Middle frontal gyrus (tissue), 1 donor: ENCODE data around the gene FAM234B.

Experiments
- DNase-seq: peaks from one replicate; pipeline ENCODE4 v3.0.0-alpha.2; 2015; ENCODE audit warnings: low spot score; ENCODE audit errors: extremely low spot score

FAM234B gene, protein sequence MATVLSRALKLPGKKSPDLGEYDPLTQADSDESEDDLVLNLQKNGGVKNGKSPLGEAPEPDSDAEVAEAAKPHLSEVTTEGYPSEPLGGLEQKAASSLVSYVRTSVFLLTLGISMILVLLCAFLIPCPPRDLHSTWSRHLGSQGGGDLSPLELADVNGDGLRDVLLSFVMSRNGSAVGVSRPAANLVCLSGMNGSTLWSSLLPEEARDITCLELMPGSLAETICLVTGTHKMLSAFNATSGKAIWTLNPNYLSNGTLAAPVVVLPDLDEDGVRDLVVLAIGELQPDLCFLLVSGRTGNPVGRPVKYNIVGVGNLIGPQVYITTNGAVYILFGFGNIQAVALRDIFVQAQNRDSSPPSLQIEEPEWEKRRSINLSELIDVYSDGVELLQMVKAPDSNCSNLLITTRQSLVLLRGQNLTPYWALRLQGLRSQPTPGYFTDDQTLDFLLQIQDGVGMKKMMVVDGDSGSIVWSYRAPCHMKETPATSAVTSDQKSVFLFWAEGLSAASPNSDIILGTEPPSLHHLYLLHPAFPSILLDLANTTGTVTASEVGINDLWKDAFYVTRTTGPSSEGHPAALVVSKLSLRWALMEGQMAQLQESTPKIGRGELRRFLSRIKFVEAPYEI

DNA sequence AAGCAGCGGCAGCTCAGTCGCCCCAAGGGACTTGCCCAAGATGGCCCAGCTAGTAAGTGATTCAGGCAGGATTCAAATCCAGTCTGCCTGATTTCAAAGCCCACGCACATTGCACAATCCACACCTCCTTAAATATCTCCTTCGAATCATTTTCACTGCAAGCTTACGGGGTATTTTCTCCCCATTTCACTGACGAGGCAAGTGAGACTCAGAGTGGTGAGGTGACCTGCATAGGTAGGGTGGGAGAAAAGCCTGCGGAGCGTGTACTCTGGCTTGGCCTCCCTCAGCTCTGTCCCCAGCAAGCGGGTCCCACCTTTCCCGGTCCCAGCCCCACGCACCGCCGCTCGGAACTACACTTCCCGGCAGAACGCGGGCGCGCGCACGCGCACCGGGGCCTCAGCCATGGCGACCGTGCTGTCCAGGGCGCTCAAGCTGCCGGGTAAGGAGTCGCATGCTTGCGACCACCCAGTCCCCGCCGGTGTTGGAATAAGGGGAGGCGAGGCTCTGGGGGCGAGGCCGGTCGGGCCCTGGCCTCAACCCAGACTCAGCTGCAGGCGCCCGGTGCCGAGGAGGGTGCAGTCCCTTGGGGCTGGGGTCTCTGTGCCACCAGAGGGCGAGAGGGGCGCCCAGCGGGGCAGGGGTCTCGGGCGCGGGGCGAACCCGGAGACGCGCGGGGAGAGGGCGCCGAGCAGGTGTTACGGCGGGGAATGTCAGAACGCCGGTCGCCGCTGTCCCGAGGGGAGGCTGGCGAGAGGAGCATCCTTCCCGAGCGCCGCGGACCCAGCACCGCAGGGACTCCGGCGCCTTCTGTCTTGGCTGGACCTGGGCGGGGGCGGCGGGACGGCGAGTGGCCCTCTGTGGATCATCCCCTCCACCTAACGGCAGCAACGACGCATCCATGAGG is at the start of gene FAM234B:
Gene FAM234B, plus strand, starts transcription at position 380 of the 904 bp plus-strand sequence. Its CDS starts 23 bp downstream, at position 403.
- DNase-seq: peak; percentile 55

DNA sequence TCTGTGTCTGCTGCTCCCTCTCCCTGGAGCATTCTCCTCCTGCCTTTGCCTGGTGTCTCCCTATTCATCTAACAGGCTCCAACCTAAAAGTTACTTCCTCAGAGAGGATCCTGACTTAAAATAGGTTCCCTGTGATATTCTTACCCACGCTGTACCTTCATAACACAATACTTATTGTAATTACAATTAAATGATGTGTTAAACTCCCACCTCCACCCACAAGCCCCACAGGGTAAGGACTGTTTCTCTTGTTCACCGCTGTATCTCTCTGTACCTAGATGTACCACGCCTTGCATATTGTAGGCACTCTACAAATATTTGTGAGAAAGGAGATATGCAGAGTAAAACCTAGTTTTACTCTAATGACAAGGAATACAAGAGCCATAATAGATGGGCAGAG is 49.1 kb upstream of the FAM234B start:
- DNase-seq: no peak

DNA sequence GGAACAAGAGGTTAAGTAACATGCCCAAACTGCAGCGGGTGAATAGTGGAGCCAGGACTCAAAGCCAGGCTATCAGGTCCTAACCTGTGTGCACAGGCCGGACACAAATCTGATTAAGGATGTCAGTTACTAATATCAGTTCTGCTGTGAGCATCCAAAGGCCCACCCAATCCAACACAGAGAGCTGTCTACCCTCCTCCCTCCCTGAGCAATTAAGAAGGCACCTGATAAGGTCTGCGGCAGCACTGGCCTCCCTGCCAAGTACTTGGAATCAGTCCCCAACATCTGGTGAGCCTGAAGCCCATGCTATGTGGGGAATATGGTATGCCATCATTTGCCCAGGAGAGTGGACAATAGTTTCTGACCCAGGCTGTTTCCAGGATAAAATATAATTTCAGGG is 48.0 kb upstream of the FAM234B start:
- no peak for DNase-seq

DNA sequence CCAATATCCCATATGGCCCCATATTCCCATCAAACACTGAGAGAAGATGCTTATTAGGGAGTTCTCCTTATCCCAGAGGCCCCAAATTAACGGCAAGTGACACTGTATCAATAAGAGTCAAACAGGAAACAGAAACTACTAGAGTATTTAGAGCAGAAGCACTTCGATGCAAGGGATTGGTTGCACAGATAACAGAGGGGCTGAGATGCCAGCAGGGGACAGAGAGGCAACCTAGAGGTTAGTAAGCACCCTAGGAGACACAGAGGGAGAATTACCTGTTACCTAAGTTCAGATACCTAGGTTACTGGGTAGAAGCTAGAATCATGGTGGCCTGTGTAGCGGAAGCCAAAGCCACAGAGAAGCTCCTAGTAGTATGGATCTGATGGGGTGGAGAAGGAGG is 47.0 kb upstream of the FAM234B start:
- DNase-seq: no peak

DNA sequence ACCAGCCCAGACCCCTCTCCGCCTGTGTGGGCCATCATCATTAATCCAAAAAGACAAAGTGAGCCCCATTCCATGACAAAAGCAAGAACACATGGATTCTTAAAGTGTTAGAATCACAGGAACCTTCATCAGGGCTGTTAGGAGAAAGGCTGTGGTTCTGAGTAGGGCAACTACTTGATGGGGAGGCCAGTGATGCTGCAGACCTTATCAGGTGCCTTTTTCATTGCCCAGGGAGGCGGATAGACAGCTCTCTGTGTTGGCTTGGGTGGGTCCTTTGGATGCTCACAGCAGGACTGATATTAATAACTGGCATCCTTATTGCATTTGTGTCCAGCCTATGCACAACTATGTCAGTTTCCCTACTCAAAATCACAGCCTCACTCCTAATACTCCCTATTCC is 46.4 kb upstream of the FAM234B start:
- DNase-seq: no peak

DNA sequence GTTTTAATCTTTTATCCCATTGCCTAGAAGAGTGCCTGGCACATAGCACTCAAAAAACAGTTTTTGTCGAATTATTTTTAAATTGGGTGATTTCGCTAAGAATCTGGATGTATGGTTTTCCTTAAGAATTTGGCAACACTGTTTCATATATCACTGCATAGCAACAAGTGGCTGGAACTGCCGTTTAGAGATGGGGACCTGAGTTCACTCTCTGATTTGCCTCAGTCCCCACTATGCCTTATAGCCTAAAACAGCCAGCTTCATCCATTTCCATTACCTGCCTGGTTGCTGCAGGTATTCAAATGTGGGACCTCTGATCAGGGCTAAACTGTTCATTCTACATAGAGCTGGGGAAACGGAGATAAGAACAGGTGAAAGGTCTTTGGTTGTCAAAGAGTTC is 45.9 kb upstream of the FAM234B start:
- DNase-seq: no peak

DNA sequence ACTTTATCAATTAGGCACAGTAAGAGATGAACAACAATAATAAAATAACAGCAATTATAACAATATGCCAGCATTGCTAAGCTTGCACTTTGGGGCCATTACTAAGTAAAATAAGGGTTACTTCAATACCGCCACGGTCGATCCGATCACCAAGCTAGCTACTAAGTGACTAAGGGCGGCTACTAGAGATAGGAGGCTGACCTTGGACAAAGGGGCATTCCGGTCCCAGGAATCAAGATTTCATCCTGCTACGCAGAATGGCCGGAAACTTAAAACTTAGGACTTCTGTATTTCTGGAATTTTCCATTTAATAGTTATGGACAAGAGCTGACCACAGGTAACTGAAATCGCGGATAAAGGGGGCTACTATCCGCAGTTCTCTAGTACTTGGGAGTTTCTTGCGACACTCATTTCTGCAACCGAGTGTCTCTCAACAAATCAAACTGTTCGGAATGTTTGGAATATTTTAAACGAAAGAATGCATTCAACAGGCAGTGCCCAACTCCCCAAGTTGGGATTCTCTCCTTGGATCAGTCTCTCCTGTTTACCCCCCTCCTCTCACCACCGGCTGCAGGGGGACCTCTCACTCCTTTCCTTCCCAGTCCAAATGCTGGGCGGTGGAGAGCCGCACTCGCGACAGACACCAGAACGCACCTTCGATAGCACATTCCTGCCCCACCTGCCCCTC is 44.8 kb upstream of the FAM234B start:
- DNase-seq: no peak

DNA sequence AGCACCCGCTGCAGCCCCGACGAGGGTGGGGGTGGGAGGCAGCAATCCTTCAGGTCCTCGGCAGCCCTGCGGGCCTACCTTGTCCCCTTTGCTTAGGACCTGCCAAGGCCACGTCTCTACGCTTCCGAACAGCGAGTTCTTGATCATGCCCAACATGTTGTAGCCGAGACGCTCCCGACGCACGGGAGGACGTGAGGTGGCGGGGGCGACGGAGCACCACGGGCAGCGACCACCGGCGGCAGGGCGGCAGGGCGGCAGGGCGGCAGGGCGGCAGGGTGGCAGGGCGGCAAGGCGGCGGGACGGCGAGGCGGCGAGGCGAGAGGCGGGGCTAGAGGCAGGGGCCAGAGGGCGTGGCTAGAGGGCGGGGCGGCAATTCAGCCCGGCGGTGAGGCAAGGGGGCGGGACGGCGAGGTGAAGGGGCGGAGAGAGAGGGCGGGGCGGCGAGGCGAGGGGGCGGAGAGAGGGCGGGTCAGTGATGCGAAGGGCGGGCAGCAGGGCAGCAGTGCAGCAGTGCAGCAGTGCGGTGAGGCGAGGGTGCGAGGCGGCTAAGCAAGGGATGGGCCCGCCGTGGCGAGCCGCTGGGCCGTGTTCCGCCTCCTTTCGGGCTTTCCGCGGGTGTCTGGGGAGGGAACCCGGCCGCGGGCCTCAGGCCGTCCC is 44.1 kb upstream of the FAM234B start, which contains the start of gene HEBP1:
Gene HEBP1, minus strand, starts transcription at position 307 of the 657 bp plus-strand sequence. Its CDS starts 151 bp downstream, at position 156.
- DNase-seq: peak; percentile 80

DNA sequence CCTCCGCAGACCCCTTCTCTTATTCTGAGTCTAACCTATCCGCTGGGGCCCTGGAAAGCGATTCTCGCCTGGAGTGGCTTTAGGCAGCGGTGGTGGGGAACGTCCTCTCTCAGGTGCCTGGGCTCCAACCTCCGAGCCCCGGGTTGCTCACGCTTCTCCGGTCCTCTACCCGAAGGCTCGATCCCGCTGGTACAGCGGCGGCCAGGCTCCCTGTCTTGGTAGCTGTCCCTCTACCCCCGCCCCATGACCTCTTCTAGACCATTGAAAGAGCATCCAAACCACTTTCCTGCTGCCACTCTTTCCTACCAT is 43.6 kb upstream of the FAM234B start:
- no peak for DNase-seq

DNA sequence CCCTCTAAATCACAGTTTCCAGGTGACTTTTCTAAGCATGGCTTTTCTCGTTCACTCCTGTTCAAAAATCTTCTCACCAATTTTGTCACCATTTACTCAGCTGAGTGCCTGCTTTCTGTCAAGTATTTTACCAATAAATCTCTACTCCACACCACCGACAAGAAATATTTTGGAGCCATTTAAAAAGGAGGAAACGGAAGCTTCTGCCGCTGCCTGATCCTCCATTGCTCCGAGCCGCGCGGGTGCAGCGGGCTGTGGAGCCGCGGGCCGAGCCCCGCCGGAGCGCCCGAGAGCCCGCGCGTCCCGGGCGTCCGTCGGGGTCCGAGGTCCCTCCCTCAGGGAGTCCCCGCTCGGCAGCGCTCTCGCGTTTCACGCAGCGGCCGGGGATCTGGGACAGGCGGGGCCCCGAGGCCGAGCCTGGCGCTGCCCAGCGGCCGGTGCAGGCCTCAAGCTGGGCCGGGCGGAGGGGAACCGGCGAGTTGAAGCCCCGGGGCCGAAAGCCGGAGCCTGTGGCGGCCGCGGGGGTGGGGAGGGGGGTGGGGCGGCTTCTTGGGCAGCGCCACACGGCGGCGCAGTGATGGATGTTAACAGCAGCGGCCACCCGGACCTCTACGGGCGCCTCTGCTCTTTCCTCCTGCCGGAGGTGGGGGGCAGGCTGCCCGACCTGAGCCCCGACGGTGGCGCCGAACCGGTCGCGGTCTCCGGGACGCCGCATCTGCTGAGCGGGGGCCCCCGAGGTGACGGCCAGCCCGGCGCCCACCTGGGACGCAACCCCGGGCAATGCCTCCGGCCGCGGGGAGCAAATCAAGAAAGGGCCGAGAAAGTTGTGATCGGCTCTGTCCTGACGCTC is 43.0 kb upstream of the FAM234B start:
- no peak for DNase-seq

DNA sequence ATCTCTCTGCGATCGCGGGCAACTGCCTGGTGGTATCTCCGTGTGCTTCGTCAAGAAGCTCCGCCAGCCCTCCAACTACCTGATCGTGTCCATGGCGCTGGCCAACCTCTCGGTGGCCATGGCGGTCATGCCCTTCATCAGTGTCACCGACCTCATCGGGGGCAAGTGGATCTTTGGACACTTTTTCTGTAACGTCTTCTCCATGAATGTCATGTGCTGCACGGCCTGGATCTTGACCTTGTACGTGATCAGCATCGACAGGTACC is 42.5 kb upstream of the FAM234B start:
- no peak for DNase-seq

DNA sequence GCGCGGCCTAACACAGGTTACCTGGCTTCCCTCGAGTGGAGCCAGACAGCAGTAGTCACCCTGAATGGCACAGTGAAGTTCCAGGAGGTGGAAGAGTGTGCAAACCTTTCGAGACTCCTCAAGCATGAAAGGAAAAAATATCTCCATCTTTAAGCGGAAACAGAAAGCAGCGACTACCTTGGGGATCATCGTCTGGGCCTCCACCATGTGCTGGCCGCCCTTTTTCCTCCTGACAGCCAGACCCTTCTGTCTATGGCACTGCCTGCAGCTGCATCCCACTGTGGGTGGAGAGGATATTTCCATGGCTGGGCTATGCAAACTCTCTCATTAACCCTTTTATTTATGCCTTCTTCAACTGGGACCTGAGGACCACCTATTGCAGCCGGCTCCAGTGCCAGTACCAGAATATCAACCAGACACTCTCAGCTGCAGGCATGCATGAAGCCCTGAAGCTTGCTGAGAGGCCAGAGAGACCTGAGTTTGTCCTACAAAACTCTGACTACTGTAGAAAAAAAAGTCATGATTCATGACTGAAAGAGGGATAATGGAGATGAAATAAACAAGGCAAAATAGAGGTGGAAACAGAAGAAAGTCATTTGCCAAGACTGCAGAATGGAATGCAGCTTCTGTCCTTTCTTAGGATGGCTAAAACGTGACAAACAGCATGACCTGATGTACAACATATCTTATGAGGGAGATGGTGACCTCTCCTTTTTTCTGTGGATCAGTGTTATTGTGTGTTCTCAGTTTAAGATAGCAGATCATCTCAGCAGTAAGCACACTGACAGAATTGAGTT is 41.7 kb upstream of the FAM234B start:
- DNase-seq: no peak

DNA sequence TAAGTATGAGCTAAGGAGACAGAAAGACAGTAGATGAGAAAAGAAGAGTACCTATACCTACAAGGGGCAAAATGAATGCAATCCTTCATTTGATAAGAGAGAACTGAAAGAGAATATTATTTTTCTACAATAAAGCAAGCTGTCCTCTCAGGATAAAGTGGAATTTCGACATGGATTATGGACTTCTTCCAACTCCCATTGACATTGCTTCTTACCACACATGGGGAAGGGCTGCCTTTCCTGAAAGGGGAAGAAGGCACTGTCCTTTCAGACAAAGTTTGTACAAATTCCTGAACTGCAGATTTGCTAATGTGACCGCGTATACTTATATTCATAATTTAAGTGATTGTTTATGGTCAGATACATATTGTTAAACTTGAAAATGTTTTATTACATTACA is 39.8 kb upstream of the FAM234B start:
- no peak for DNase-seq

DNA sequence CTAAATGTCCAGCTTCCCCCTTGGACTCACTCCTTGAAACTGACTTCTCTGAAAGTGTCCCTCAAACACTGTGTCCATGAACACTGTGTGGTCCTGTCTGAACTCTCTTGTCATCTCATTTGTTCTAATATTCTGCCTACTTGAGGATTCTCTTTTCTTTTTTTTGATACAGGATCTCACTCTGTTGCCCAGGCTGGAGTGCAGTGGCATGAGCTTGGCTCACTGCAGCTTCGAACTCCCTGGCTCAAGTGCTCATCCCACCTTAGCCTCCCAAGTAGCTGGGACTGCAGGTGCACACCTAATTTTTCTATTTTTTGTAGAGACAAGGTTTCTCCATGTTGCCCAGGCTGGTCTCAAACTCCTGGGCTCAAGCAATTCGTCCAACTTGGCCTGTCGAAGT is 39.2 kb upstream of the FAM234B start:
- DNase-seq: no peak

DNA sequence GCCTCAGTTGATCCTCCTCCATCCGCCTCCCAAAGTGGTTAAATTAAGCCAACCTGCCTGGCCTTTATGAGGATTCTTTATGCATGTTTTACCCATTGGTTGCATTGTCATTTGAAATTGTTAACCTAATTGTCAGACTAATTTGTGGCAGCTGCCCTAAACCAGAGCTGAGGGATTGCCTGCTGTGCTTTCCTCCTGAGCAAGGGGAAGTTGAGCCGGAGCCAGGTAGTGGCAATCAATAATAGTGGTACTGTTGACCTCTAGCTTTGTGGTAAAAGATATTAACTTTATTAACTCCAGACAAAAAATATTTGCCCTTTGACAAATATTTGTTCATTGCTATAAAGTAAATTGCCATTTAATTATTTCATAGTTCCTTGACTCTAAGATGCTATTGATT is 38.5 kb upstream of the FAM234B start:
- no peak for DNase-seq

DNA sequence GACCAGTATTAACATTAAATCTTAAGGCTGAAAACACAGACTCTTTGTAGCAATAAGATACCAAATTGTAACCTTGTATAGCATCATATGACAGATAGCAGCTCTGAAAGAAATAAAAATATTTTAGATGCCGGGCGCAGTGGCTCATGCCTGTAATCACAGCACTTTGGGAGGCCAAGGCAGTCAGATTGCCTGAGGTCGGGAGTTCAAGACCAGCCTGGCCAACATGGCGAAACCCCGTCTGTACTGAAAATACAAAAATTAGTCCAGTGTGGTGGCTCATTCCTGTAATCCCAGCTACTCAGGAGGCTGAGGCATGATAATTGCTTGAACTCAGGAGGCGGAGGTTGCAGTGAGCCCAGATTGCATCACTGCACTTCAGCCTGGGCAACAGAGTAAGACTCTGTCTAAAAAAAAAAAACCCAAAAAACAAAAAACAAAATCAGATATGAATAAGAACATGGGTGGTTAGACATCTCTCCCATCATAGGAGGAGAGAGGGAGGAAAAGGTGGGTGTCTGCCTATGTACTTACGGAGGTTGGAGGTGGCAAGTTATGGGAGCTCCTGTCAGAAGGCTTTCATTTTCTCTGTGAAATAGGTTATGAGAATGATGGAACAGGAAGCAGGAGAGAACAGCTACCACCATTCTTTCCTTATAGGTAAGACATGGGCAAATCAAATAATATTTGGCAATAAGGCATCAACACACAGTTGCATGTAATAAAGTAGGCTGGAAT is 36.5 kb upstream of the FAM234B start:
- DNase-seq: no peak

DNA sequence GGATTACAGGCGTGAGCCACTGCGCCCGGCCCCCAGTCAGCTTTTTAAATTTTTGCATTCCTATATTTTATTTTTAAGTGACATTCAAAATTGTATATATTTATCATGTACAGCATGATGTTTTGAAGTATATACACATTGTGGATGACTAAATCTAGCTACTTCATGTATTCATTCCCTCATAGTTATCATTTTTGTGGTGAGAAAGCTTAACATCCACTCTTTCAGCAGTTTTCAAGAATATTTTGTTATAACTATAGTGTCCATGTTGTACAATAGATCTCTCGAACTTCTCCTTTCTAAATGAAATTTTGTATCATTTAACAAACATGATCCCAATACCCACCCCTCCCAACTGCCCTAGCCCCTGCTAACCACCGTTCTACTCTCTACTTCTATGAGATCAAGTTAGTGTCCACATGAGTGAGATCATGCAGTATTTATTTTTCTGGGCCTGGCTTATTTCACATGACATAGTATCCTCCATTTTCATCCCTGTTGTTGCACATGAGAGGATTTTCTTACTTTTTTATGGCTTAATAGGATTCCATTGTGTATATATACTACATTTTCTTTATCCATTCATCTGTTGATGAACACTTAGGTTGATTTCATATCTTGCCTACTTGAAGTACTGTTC is 35.3 kb upstream of the FAM234B start:
- DNase-seq: no peak

DNA sequence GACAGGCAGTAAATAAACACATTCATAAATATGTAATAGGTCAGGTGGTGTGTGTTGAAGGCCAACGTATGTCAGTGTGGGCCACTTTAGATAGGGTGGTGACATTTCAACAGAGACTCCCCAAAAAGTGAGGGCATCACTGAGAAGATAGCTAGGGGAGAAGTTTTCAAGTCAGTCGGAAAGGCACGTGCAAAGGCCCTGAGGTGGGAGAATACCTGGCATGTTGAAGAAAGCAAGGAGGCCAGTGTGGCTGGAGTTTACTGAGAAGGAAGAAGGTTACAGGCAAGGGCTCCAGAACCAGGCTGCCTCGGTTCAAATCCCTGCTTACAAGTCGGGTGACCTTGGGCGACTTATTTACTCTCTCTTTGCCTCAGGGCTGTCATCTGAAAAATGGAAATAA is 33.1 kb upstream of the FAM234B start:
- no peak for DNase-seq
